GM18505 (cell line): Measurements from ENCODE around the gene POU3F3.

Experiments
- ATAC-seq: cut with Tn5 transposase; IDR thresholded peaks from one replicate; pipeline ENCODE4 v1.9.1; 2021; ENCODE audit not compliant: unreplicated experiment
- POLR2A ChIP-seq: IDR thresholded peaks from 4 replicates; pipeline ENCODE4 v1.6.1; 2011; ENCODE audit warnings: borderline replicate concordance; ENCODE audit not compliant: insufficient read depth, insufficient read length; ENCODE audit errors: extremely low read depth

POU3F3 gene

DNA sequence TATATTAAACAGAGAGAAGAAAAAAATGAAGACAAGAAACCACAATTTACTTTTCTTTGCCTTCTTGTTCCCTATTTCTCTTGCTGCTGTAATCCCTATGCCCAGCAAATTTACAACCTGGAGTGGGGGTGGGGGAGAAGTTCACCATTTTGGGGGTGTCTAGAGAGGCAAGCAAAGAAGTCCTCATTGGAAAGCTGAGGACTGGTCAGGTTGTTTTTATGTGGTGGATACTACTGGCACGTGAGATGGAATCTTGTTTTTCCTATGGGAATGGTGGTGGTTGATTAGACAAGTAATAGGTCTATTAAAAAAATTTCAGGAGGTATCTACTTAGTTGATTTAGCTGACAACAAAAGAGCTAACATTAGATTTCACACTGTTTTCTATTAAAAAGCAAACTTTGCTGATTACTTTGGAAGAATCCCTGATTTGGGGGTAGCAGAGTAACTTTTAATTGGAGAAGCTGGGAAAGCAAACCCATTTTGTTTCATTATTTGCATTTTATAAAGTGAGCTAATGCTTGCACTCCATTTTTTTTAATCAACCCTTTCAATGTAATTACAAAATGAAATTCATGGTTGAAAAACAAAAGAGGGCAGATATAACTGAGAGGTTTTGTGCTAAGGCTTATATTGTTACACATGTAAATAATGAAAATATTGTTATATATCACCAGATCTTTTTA is 6.0 kb downstream of the POU3F3 start:
- no peak for ATAC-seq
- no peak for TF ChIP-seq POLR2A

DNA sequence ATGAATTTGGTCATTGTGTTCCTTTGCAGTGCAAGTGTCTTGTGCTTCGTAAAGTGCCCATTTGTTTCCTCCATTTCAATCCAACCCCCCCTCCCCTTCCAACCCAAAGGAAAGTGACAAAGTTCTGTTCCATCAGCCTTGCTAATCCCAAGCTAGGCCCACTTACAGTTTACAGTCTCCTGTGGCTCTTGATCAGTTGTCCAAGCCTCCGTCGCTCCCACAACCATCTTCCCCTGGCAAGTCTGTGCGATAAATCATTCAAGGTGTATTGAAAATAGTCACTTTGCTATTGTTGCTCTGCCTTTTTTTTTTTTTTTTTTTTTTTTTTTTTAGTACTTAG is 6.5 kb downstream of the POU3F3 start:
- ATAC-seq: no peak
- no peak for TF ChIP-seq POLR2A

DNA sequence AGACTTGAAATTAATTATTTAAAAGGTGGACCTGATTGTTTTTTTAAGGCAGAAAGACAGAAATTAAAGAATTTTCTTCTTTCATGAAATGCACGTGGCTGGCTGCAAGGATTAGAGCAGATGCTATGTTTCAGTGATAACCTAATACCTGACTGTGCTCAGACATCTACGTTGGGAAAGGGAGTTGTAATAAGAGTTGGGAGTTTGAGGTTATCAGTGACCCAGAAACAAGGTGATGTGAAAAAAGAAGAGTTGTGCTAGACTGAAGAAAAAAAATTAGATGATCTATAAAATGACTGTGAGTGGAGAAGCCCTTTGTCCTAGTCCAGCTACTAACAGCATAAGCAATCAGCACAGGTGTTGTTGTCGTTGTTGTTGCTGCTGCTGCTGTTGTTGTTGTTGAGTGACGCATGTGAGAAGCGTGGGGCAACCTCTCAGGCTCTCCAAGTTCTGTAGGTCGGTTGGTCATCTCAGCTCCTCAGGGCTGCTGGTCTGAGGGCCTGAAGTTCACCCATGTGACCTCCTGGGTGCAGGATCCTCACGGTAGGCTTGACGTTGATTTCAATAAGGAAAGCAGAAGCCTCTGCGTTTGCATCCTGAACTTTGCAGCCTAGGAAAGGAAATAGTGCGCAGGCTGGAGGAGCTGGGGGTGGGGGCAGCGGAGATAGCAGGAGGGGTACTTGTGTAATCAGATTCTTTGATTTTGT is 7.6 kb downstream of the POU3F3 start:
- no peak for TF ChIP-seq POLR2A
- no peak for ATAC-seq

DNA sequence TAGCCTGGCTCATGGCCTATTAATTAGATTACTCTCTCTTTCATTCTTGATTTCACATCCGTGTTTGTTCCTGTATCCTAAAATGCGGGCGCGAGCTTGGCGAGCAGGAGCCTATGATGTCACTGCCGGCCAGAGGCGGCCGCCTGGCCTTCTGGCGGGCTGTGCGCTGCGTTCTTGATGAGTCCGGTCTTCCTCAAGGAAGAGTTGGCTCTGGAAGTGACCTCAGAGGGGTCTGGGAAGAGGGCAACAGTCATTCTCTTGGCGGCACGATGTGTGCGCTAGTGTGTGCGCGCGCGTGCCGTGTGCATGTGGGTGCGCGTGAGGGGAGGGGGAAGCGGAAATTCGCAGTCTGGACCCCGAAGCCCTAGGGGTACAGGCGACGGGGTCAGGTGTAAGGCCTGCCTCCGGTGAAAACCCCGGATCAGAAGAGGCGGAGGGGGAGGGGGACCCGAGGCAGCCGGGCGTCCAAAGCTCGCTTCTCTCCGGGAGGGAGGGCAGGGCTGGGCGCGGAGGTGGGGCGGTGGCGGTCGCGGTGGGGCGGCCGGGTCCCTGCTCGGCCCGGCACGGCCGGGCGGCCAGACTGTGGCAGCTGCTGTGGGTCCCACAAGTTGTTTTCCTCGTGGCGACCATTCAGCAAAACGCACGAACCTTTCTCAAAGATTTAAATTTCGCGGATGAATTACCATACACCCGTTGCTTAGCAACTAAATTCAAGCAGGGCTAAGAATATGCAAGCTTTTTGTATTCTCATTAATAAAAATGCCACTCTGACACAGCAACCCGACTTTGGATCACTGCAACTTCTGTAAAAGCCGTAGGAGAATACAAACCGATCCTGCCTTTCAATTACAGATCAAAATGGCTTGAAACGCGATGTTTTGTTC is 8.4 kb downstream of the POU3F3 start:
- TF ChIP-seq POLR2A: no peak
- no peak for ATAC-seq

DNA sequence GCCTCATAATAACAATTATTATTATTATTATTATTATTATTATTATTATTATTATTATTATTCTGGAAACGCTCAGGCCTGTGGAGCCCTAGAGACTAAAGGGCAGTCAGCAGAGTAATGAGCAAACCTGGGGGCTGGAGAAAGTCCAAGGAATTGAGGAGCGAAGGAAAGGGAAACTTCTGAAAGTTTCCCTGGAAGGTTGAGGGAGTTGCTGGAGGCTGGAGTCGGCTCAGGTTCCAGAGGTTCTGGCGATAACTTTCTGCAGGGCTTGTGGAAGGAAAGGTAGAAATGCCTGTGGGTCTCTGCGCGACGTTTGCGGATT is 9.2 kb downstream of the POU3F3 start:
- no peak for TF ChIP-seq POLR2A
- ATAC-seq: no peak

DNA sequence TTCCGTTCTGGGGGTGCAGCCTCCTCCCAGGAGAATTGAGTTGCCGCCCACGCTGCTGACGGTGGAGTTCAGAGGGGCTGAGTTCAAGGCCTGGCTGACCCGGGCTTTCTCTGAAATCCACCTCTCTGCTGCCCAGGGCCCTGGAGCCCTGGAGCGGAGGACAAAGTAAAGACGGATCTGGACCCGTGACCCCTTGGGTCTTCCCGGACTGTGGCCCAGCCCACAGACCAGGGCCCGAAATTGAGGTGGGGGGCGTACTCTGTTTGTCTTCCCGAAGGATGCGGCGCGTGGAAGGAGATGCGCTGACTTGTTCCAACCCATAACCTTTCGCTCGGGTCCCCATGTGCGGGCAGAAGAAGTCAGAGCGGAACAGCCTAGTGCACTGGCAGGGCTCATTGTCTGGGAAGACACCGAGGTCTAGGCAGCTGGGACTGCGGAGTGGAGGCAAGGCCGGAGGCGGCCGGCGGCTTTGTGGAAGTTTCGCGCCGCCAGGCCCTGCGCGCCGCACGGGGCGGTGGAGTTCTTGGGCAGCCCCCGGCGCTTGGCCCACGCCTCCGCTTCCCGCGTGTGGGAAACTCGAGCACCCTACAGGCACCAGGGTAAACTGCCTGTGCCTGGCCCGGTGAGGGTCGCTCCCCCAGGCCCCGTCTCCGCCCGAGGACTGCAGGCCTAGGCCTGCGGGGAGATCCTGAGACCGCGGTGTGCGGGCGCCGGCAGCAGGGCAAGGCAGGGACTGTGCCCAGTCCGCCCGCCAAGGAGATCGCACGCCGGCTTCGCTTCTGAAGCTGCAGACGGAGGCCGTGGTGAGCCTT is 9.8 kb downstream of the POU3F3 start:
- TF ChIP-seq POLR2A: no peak
- no peak for ATAC-seq

DNA sequence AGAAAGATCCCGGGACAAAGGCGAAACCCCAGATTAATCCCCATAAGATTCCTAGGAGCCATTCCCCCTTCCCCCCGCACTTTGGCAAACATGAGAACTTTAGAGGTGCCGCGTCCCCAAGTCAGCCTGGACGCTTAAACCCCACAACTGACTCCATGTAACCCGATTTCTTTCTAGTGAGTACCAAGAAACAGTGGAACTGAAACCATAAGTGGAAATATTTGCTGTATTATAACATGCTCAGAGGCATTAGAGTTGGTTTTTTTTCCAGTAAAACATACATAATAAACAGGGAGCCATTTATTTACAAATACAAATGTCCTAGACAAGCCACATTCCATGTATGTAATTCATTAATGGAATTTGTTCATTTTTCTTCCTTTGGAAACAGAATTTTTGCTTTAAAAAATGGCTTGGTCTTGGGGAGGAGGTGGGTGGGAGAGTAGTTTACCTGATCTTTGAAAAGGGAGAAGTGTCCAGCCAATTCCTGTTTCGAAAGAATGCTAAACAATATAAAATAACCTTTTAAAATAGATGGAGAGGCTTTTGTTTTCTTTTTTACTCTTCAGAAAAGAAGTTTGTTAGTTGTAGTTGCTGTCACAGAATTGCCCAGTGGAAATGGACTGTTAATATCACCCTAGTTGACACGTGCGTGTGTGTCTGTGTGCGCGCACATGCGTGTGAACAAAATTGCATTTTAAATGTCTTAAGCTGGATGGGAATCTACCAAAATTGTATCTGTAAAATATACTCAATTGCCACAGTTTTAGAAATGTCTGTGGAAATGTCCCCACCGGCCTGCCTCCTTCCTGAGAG is 10.6 kb downstream of the POU3F3 start:
- ATAC-seq: no peak
- TF ChIP-seq POLR2A: no peak

DNA sequence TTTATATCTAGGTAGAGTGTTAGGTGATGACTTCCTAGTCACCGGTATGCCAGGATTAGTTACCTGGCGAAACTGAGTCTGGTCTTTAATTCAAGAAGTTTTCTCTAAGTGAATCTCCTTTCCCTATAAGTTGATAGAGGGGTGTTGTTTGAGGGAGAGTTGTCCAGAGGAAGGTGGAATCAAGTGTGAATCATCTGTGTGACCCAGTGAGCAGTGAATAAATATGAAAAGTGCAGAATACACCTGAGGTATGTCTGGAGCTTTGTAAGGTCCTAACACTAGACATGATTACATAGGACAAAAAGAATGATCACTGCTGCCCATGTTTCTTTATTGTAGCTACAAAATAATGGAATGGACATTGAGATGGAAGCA is 11.2 kb downstream of the POU3F3 start:
- TF ChIP-seq POLR2A: no peak
- no peak for ATAC-seq

DNA sequence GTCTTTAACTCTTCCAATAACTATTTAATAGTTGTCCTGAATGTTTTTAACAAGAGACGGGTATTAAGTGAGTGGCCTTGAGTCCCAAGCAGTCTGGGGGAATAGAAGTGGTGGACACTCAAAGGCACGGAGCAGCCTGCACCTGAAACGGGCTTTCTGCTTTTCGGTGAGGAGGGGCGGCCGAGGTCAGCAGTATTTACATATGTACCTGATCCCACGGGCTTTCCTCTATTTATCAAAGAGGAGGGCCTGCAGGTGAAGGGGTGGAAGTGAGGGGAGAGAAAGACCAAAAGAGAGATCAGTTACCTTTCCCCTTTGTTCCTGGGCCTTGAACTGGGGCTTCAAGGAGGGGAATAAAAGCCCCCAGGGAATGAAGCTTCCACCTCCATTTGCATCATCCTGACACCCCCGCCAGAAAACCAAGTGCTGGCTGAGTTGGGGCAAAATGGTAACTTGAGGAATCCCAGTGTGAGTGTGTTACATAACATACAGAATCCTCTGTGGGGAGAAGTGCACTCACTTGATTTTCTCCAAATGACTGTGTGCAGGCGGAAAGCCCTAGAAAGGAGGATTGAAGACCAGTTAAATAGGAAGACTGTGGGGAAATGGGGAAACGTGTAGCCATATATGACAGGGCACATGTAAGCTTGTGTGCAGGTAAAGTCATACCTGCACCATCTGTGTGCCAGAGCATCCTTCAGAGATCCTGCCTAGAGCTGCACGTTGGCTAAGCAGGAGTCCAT is 12.4 kb downstream of the POU3F3 start:
- TF ChIP-seq POLR2A: no peak
- no peak for ATAC-seq

DNA sequence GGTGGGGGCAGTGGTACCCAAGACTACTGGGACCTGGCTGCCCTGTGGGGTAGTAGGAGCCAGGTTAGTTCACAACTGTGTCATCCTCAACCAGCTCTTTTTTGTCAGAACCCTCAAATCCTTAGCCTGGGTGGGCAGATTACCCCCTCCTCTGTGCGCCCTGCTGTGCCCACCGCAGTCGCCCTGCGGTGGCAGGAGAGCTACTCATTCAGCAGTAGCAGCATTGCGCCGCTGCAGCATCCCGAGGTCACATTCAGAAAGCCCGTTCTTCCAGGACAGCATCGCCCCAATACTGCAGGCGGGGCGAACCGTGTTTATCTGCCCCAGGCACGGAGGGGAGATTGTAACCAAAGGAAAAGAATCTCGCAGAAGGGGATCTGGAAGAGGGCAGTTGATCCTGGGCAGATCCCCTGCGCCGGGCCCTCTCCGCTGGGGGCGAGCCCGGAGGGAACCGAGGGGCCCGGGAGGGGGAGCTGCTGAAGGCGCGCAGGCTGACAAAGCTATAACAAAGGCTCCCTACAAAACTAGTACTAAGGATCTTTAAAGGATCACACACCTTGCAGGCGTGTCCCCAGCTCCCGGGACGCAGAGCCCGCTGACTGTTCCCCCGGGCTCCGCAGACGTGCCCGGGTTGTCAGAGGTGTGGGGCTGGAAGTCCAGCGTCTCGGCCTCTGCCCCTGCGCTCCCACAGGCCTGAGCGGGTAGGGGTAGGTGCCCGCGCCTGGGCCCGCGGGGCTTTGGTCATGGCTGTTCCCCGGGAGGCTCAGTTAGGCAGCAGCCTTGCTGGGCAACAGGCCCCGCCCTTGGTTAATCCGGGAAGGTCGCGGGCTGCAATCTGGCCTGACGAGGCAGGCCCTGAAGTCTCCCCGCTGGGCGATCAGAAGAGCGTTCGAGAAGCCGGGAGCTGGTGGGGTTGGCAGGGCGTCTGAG is 13.2 kb downstream of the POU3F3 start:
- TF ChIP-seq POLR2A: no peak
- ATAC-seq: no peak

DNA sequence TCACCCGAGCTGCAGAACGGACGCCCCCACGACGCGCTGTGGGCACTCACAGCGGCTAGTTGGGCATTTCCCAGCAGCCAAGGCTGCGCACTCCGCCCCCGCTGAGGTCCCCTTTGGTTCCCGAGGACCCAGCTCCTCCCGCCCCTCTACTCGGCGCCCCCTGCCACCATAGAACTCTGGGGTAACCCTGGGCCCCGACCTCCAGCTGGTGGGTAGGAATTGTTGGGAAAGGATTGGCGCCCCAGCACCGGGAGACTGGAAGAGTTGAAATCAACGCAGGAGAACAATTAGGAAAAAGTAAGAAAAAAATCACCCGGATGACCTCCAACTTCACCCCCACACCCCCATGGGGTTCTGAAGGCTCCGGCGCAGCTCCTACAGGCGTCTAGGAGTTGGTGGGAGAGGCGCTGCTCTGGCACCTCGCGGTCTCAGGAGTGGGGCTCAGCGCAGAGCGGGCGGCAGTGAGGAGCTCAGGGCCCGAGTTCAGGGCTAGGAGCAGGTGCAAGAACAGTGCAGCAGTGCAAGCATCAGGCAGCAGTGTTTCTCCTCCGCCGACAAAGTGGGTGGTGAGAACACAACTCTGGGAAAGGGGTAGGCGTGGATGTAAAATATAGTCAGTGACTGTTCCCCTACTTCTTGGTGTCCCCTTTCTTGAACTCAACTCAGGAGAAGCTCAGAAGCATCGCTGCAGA is 14.0 kb downstream of the POU3F3 start:
- TF ChIP-seq POLR2A: no peak

DNA sequence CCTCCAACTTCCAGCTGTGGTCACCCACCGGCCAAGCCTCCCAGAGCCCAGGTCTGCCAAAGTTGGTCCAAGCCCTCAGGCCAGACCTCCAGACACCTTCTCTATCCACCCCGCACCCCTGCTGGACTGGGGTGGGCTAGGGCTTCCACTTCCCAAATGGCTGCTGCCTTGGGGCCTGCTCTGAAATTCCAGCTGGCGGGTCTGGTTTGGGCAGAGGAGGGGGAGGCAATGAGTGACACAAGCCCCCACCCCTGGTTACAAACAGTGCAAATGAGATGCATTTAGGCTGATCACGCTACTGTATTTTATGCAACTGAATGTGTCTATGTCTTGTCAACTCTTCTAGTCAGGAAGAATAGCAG is 14.6 kb downstream of the POU3F3 start:
- no peak for ATAC-seq
- TF ChIP-seq POLR2A: no peak

More for the DNA sequence above, 14.0 kb downstream of the POU3F3 start:
- no peak for ATAC-seq
